Measurements from ENCODE around the gene RNF213. TPM values are rescaled to one million over a fixed set of nuclear protein-coding genes. Genes with fewer than 3 reads are reported as not detected.

Gene RNF213
- total RNA-seq, 1 experiment from 2014 or later, result 71.4 TPM

DNA sequence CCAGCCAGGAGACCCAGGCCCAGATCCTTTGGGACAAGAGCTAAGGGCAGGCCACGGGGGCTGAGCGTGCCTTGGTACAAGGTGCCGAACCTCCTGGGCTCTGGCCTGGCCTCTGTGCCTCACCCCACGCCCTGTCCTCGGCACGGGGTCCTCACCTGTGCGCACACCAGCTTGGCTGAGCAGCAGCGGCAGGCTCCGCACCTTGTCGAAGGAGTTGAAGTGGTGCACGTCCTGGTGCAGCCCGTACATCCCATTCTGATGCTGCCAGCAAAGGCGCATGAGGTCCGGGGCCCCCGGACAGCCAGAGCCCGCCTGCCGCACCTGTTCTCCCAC, 45.8 kb upstream of the RNF213 start:
- Histone ChIP-seq H3K9me3 (ENCODE audit: low read length) (no peaks in the 10 kb centered on the region), H3K4me1 (ENCODE audit: insufficient read depth, low read length) (peaks cover 12% of the 10 kb centered on the region), H3F3A (ENCODE audit: low read length, unreplicated experiment) (no peaks in the 10 kb centered on the region), H3K4me3 (ENCODE audit: low read length) (no peak overlapping the region), H4K20me1 (ENCODE audit: low read length) (peaks cover 5% of the 10 kb centered on the region; the same call in 1 of the 2 replicates), H3K27me3 (ENCODE audit: low read length) (no peaks in the 10 kb centered on the region), H3K4me2 (ENCODE audit: low read length) (no peak overlapping the region), H3K9me2 (replicated peaks; ENCODE audit: low read length) (no peaks in the 10 kb centered on the region), H3K36me3 (ENCODE audit: low read depth, low read length) (peaks cover 24% of the 10 kb centered on the region), H3K27ac (ENCODE audit: low read length) (no peak overlapping the region), H3K9ac (ENCODE audit: low read length) (no peak overlapping the region), H3K79me2 (ENCODE audit: low read length) (peaks cover 27% of the 10 kb centered on the region), H2AFZ (ENCODE audit: low read length) (no peak overlapping the region)
- no peak for TF ChIP-seq EZH2 (IDR thresholded peaks at IDR 0.05; ENCODE audit: low read length, unreplicated experiment)
- no peak for TF ChIP-seq EZH2phosphoT487 (IDR thresholded peaks at IDR 0.05; ENCODE audit: borderline replicate concordance, low read length)
- TF ChIP-seq, protein P1, sequence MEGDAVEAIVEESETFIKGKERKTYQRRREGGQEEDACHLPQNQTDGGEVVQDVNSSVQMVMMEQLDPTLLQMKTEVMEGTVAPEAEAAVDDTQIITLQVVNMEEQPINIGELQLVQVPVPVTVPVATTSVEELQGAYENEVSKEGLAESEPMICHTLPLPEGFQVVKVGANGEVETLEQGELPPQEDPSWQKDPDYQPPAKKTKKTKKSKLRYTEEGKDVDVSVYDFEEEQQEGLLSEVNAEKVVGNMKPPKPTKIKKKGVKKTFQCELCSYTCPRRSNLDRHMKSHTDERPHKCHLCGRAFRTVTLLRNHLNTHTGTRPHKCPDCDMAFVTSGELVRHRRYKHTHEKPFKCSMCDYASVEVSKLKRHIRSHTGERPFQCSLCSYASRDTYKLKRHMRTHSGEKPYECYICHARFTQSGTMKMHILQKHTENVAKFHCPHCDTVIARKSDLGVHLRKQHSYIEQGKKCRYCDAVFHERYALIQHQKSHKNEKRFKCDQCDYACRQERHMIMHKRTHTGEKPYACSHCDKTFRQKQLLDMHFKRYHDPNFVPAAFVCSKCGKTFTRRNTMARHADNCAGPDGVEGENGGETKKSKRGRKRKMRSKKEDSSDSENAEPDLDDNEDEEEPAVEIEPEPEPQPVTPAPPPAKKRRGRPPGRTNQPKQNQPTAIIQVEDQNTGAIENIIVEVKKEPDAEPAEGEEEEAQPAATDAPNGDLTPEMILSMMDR (conservative IDR thresholded peaks at IDR 0.05; ENCODE audit: low read depth, low read length), result no peak
- intact Hi-C loops (cut with micrococcal nuclease), result no loop called here
- DNase-seq, result no peak
- BruUV-seq (replicated peaks), result no TSS peak
- ATAC-seq, result no peak
- POLR2A ChIA-PET (ENCODE audit: unreplicated experiment), result no interaction called here
- CTCF ChIA-PET, result no interaction called here

DNA sequence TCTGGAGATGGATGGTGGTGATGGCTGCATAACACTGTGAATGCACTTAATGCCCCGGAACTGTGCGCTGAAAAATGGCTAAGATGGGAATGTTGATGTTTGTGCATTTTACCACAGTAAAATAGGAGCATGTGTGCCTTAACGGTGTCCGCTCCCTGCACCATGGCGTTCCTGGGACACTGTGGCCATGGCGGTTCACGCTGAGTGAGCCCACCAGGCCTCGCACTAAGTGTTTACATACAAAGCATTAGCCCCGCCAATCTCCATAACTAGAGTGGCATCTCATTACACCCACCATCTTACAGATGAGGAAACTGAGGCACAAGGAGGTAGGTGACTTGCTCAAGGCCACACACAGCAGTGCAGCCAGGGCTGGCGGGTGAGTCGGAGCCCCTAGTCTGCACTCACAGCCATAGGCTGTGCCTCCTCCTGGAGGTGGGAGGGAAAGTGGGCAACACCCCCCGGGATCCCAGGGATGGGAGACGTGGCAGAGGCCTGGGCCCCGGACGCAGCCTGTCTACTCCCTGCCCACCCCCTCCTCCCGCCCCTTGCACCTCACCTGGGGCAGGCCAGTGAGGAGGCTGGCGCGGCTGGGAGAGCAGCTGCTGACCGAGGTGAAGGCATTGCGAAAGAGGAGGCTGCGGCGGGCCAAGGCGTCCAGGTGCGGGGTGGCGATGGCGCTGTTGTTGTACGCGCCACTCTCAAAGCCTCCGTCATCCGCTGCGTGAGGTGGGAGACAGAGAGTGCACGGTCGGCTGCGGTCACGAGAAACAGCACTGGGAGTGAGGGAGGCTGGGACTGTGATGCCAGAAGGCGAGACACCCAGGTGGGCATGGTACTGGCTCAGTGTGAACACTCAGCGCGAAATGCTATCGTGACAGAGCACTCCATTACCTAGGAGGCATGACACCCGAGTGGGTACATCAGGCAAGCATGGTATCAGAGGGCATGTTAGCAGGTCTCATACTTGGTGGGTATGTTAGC, 43.9 kb upstream of the RNF213 start:
- intact Hi-C loops (cut with micrococcal nuclease), result no loop called here
- peaks cover 20% of the 10 kb centered on the region for H3K4me1 ChIP-seq (ENCODE audit: insufficient read depth, low read length)
- peaks cover 30% of the 10 kb centered on the region for H3K79me2 ChIP-seq (ENCODE audit: low read length)
- no peak overlapping the region for H2AFZ ChIP-seq (ENCODE audit: low read length)
- no peak for DNase-seq
- BruUV-seq (replicated peaks), result no TSS peak
- no peaks in the 10 kb centered on the region for H3K9me3 ChIP-seq (ENCODE audit: low read length)
- no peaks in the 10 kb centered on the region for H3K9me2 ChIP-seq (replicated peaks; ENCODE audit: low read length)
- ChIA-PET POLR2A (ENCODE audit: unreplicated experiment) (no interaction called here), CTCF (no interaction called here)
- no peaks in the 10 kb centered on the region for H3K27me3 ChIP-seq (ENCODE audit: low read length)
- H3K27ac ChIP-seq (ENCODE audit: low read length), result no peak overlapping the region
- H3F3A ChIP-seq (ENCODE audit: low read length, unreplicated experiment), result no peaks in the 10 kb centered on the region
- H3K9ac ChIP-seq (ENCODE audit: low read length), result no peak overlapping the region
- peaks cover 5% of the 10 kb centered on the region; the same call in 1 of the 2 replicates for H4K20me1 ChIP-seq (ENCODE audit: low read length)
- H3K4me2 ChIP-seq (ENCODE audit: low read length), result no peak overlapping the region
- peaks cover 16% of the 10 kb centered on the region for H3K36me3 ChIP-seq (ENCODE audit: low read depth, low read length)
- TF ChIP-seq EZH2phosphoT487 (IDR thresholded peaks at IDR 0.05; ENCODE audit: borderline replicate concordance, low read length), result no peak
- TF ChIP-seq, protein P1 (conservative IDR thresholded peaks at IDR 0.05; ENCODE audit: low read depth, low read length), result no peak
- ATAC-seq, result no peak
- no peak overlapping the region for H3K4me3 ChIP-seq (ENCODE audit: low read length)
